ENCODE results near the gene RBM20.
"Not testable (repeated sequence)": the region's sequence is repeated elsewhere in the genome, so short reads cannot be mapped to it uniquely, and the experiment has no call there.

RBM20 gene

DNA sequence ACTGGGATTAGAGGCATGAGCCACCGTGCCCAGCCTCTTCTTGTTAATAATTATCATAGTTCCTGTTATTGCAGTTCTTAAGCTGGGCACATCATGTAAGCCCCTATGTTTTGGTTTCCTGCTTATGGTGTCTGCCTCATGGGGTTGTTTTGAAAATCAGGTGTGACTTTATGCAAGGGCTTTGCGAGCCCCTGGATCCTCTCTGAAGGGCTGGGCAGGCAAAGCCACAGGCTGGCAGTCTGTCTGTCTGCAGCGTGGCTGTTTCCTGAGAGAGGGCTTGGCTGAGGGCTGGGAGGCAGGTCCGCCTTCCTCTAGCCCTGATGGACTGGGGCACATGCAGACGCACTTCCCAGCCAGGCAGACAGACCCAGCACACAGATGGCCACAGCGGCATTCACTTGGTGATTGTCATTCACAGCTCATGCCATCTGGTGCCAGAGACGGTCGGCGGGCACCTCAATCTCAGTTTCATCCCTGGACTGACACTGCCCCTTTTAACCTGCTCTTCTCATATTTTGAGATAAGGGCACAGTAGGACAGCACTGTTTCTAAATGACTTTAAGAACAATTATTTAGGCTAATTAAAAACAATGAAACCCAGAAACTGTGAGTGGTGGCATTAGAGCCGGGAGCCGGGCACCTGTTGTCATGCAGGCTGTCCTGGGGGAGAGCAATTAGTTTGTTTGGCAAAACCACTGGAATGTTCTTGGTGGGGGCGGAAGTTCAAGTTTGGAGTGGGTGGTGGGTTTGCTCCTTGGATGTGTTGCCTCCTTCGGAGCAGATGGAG lies 35.5 kb downstream of the RBM20 start:
- no peak for FAIRE-seq

DNA sequence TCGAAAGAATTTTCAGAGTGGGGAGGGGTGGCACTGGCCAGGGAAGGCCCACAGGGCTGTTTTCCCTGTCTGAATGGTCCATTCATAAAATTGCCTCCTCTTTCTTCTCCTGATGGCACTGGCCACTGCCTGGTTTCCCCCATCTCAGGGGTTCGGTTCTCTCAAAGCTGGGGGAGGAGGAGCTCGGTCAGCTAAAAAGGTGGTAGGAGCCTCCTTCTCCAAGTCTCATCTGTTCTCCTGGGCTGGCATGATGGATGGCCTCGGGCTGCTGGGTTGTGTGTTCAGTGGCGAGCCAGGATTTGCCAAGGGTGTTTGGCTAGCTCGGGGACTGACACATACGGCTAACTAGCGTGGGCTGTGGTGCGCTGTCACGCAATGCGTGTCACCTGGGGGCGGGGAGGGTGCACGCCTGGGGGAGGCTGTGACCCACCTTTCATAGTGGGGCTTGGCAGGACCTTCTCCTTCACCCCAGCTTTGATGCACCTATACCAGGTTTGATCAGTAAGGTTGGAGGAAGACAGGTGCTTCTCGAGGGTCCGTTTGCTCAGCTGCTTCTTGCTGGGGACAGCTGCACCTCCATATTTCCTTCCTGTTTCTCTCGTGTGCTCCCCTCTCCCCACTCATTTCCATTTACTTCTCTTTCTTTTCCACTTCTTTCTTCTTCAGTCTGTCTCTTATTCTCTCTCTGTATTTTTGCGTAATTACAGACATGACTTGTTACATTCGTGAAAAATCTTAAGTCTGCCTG lies 36.3 kb downstream of the RBM20 start:
- FAIRE-seq = no peak

DNA sequence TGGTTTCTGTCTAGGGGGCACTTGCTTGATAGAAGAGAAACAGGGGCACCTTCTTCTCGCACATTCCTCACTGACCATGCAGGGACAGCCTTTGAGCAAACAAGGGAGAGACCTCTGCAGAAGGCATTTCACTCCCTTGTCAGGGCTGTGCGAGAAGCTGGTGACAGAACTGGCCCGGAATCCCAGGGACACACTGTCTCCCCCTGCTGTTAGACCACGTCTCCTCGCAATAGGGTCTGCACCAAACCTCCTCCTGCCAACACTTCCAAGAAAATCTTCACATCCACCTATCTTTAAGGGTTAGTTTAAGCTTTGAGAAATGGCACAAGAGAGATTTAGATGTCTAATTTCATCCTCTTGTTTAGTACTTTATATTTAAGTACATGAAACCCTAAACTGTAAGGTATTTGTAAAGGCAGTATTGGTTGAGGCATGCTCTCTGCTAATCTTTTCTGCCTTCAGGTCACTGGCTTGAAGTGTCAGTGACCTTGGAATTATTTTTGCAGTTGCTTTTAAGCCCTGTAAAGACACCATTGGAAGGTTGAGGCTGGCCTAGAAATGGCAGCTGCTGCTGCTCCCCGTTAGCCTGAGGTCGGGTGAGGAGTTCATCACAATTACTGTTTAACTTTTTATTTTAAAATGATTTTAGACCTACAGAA lies 37.0 kb downstream of the RBM20 start:
- FAIRE-seq = peak; percentile 84

DNA sequence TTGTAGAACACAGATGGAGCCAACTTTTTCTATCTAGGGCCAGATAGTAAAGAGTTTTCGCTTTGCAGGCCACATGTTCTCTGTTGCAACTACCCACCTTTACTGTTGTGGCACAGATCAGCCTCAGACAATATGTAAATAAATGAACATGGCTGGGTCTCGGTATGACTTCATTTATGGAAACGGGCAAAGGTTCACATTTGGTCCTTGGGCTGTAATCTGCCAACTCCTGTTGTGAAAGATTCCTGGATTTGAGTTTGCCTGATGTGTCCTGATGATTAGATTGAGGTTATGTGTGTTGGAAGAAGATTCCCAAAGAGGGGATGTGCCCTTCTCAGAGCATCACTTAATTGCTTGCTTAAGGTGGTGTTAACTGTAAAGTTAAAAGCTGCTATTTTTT lies 38.2 kb downstream of the RBM20 start:
- FAIRE-seq = no peak

DNA sequence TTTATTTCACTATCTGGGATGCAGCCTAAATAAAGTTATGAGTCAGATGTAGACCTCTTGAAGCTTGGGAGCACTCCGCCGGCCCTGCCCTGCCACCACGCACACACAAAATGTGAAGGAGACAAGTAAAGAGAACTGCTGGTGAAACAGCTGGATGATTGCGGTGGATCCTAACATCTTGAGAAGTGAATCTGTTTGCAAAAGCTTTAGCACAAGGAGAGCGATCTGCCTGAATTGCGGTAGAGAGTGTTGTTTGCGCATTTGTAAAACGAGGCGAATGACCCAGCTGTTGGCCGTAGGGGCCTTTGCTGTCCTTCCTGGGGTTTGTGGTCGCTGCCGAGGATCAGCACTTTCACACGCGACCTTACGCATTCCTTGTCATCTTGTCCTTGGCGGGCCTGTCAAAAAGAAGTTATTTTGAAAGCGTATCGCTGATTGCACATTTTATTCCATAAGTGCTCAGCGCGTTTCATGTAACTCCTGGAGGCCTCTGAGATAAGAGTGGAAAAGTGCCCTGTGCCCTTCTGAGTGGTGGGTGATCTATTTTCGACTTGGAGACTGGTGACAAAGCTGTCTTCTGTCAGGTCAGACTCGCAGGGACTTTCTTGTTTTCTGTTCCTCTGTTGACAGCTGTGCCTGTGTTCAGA lies 40.8 kb downstream of the RBM20 start:
- FAIRE-seq = no peak

DNA sequence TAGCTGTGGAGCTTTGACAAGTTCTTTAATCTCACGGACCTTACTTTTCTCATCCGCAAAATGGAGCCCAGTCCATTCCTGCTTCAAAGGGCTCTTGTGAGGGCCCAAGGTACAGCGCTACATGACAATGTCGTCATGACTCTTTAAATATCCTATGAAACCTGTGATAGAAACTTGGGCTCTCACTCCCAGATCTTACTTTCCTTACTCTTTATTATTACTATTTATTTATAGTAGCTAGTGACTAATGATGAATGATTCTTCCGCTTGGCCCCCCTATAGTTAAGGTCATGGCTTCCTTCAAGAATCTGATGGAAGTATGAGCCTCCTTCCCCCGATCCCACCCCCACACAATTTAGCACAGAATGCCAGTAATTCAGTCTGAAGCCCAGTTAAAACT lies 41.9 kb downstream of the RBM20 start:
- no peak for FAIRE-seq

DNA sequence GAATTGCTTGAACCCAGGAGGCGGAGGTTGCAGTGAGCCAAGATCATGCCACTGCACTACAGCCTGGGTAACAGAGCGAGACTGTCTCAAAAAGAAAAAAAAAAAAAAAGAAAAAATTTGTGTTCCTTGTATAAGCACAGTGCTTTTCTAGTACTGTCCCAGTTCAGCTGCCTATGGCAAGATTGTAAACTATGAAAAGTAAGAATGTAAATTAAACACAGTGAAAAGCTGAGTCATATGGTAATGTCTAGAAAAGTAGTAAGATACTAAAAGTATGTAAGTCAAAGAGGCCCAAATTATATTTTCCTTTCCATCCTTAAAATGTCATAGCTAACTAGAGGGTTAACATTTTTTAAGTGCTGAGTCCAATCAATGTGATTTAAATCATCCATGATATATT lies 42.8 kb downstream of the RBM20 start:
- no peak for FAIRE-seq

DNA sequence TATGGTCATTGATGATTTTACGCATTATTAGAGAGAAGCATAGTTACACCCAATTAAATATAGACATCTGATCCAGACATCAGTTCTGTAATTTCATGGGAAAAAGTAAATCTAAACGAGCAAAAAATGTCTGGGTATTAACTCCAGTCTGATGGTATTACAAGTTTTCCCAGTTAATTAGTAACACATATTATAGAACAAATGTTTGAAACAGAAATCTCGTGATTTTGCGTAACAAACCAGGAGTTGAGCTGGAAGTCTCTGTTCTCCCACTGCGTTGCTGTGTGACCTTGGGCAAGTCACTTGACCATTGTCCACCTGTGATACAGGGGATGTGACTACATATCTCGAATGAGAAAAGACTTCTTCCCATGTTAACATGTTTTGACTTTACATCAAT lies 43.3 kb downstream of the RBM20 start:
- FAIRE-seq = no peak

DNA sequence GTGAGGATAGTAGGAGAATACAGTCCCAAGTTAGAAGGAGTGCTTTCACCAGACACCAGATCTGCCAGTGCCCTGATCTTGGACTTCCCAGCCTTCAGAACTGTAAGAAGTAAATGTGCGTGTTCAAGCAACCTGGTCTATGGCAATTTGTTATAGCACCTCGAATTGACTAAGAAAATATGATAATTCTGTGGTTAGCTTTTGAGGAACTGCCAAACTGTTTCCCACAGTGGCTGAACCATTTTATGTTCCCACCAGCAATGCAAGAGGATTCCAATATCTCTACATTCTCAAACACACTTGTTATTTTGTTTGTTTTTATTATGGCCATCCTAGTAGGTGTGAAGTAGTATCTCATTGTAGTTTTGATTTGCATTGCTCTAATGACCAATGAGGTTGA lies 47.0 kb downstream of the RBM20 start:
- no peak for FAIRE-seq

DNA sequence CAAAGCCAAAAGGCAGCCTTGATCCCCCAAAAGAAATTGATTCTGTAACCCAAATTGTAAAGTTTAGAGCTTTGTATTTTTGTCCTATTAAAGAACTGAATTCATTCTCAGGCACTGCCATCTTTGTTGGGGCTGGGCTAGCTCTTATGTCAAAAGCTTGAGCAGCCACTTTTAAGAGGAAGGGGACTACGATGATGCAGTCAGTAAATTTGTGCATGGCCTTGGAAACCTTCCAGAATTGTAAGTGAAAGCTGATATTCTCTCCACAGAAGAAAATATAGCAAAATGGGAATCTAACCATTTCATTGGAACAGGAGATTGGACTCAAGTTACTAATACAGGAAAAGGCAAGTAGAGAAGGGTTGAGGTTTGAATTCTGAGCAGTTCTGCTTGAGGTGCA lies 50.1 kb downstream of the RBM20 start:
- no peak for FAIRE-seq

DNA sequence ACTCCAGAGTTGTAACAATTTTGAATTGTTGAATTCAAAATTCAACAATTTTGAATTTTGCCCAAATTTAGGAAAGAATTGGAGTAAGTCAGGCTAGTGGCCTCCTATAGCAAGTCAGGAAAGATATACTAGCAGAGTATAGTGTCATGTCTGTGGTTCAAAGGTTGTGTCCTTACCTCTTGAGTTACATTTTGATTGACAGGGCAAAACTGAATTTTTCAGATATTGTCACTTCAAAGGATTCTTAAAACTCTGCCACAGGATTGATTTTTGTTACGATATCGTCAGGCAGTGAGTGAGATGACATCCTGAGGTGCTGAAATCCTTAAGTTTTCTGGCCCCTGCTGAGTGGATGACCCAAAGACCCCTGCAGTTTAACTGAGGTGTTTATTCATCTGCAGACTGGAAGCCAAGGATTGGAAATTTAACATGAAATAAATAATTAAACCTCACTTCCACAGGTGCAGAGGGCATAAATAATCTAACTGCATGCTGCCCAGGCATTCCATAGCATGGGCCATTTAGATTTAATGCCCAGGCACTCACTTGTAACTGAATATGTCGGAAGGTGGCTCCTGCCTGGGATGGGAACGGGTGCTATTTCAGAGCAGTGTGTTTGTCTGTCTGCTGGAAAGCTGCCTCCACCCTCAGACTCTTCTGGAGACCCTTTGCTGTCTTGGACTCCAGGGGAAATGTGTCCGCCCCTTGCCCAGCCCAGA lies 50.8 kb downstream of the RBM20 start:
- no peak for FAIRE-seq

DNA sequence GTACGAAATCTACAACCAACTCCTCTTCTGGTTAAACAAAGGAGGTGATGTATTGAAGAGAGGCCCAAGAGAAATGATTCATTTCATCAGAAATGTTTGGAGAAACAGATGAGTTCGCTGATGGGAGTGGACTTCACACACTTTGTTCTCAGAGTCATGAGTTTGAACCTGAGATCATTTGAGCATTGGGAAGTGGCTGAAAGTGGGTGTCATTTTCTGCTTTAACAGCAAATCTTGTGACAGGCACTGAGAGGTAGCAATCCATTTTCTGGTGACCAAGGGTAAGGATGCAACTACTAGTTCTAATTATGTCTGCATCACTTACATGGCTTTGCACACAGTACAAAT lies 51.4 kb downstream of the RBM20 start:
- no peak for FAIRE-seq

DNA sequence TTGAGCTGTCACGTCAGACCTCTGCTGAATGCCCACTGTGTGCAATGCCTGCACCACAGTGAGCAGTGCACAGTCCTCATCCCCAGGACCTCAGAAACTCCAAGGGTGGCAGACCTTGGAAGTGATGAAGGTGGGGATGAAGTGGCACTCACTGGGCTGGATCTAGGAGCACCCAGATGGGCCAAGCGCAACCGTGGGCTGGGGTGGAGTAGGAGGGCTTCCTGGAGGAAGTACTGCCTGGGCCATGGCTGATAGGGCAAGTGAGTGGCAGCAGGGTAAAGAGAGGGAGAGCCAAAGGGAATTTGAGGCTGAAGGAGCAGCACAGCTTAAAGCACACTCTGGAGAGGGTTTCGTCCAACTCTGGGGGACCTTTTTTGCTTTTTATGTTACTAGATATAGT lies 52.3 kb downstream of the RBM20 start:
- no peak for FAIRE-seq

DNA sequence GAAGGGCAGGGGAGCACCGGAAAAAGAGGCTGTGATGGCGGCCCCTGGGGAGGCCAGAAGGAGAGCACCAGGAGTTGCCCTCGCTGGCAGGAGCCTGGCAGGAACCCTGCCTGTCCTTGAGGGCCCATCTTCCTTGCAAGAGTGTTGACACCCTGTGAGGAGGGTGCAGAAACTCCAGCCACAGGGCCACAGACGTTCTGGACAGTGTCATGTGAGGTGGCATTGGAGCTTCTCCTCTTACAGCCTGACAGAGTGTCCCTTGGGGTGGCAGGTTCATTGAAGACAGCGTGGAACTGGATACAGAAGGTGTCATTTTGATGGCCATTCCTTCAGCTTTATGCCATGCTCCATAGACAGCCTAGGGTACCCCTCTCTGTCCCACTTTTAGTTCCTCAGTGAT lies 54.2 kb downstream of the RBM20 start:
- no peak for FAIRE-seq

DNA sequence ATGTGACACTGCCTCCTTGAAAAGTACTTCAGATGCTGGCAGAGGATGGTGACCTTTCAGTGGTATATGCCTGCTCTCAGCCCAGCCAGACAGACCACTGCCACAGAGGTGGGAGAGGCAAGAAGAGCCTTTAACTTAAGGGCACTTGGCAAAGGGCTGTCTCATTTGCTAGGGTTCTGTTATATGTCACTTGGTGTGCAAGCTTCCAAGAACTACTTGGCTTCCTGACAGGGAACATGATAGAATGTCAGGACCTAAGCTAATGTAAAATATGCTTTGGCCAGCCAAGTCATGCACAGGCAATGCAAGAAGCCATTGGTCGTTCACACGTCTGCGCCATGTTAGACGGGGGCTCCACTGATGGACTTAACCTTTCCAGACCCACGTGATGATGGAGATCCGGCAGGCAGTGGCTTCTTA lies 54.7 kb downstream of the RBM20 start:
- no peak for FAIRE-seq

DNA sequence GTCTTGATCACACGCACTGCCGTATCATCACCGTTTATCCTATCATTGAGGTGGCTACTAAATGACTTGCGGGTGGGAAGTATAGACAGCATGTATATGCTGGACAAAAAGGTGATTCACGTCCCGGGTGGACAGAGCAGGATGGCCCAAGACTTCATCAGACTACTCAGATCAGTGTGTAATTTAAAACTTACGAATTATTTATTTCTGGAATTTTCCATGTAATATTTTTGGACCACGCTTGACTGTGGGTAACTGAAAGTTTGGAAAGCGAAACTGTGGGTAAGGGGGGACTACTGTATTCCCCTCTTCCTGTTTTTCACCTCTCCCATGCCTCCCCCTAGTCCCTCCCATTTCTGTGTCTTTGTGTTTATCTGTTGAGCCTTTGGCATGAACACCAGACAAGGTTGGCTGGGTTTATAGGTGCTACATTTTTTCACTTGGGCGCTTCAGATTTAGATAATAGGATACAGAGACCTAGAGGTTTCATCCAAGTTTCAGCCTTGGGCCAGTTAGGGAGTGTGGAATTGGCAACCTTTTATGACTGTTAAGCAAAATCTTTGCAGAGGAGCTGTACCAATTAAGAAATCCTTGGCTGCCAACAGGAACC lies 55.8 kb downstream of the RBM20 start:
- no peak for FAIRE-seq

DNA sequence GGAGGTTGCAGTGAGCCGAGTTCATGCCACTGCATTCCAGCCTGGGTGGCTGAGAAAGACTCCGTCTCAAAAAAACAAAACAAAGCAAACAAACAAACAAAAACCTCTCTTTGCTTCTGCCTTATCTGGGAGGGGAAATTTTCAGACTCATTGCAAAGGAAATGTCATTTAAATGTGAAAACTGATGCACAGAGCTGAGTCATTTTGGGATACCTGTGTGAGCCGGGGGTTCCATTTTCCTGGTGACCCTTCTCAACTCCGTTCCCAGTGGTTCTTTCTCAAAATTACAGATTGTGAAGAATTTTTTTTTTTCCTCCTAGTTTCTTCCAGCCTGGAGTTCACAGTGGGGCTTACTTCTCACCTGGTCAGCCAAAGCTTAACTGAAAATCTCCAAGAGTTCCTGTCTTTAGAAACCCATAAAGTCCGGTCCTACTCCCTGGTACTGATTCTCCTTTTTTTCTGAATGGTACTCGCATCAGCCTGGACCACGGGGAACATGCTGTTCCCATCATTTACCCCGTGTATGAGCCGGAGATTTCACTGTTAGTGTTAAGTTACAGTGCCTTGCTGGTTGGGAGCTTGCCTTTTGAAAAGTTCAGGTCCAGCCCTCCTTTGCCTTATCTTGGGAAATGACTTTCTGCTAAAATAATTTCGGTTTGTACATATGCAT lies 56.9 kb downstream of the RBM20 start:
- FAIRE-seq = no peak

DNA sequence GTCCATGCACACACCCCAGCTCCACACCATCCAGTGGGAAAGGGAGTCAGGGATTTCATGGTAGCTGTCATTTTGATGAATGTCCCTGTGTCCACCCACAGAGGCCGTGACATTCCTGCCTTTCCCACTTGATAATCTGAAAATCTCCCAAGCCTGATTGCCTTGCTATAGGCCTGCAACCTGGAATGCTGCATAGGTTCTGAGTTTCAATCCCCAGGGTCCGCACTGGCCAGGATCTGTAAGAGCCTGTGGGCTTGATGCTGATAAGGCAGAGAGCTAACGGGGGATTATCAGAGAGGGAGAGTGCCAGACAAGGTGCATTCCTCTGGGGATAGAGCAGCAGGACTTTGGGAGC lies 57.5 kb downstream of the RBM20 start:
- no peak for FAIRE-seq

DNA sequence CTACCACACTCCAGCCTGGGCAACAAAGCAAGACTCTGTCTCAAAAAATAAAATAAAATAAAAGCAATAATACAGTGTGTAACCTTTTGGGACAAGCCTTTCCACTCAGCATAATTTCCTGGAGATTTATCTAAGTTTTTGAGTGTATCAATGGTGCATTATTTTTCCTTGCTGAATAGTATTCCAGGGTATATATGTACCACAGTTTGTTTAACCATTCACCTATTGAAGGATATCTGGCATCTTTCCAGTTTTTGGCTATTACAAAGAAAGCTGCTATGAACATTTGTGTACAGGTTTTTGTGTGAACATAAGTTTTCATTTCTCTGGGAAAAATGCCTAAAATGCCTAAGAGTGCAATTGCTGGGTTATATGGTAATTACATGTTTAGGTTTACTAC lies 59.9 kb downstream of the RBM20 start:
- no peak for FAIRE-seq

DNA sequence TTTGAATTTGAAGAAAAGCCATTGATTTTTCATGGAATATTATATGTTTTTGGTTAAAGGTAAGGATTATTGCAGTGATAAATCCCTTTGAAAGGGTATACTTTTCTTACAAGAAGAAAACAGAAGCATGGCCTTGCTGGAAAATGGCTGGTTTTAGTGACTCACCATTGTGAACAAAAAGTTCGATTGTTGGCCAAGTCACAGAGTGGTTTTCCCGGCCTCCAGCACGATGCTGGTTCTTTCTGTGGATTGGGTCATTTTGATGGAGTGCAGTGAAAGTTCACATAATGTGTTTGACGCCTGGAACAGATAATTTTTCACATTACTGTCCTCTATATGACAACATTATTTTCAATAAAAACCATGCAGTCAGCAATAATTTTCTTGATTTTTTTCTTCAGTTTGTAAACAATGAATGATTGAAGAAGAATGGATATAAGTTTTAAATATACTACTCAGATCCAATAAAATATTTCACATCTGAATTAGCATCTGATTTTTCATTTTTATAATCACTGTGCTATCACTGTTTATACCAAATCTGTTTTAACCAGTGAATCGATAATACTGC lies 60.9 kb downstream of the RBM20 start:
- FAIRE-seq = no peak

DNA sequence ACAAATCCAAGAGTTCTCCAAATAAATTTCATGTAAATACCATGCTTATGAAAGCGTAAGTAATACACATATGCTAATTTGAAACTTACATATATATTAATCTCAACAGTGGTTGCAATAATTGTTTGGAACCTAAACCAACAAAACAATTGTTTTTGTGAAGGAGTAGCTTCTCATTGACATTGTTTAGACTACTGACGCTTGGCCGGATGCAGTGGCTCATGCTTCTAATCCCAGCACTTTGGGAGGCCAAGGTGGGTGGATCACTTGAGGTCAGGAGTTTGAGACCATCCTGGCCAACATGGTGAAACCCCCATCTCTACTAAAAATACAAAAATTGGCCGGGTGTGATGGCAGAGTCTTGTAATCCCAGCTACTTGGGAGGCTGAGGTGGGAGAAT lies 61.5 kb downstream of the RBM20 start:
- not testable (repeated sequence) for FAIRE-seq

DNA sequence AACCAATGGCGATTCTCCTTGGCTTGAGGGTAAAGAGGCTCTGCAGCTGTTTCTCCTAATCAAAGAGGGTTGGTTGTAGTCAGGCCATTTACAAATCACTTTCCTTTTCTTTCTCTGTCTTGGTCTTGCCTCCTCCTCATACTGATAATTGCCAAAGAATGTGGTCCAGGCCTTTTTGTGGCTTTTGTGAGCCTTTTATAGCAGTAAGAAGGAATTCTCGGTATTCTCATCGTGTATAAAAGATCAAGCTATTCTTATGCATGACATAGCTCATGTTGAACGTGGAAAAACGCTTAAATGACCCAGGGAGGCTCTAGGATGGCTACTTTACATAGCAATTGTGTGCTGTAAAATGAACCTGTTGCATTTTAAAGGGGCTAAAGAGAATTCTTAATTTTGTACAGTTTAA lies 62.6 kb downstream of the RBM20 start:
- FAIRE-seq = no peak

Measured in G401.6 (cell line).